ENCODE measurements around the gene PRKAG2. TPM values are rescaled to one million over a fixed set of nuclear protein-coding genes. Genes with fewer than 3 reads are reported as not detected.

Gene PRKAG2
- total and polyA plus RNA-seq, 2 of the 13 experiments (the other 11 are each of a cell fraction or from before 2014, with no cell fraction given) = 0.90 to 1.3 TPM

- Histone ChIP-seq H2AFZ (ENCODE audit: low read length) (no peak overlapping the region), H3K36me3 (replicated peaks in 1 of 2; ENCODE audit: control insufficient read depth in 1 of 2, insufficient read depth in 2 of 2, low read length in 2 of 2) (no peaks in the 10 kb centered on the region), H3K27me3 (ENCODE audit: control insufficient read depth in 1 of 2, insufficient read depth in 2 of 2, low read length in 2 of 2) (peaks cover 0 to 32% of the 10 kb centered on the region in 2 experiments), H3K4me3 (replicated peaks in 1 of 3; ENCODE audit: insufficient read depth in 1 of 3, low read depth in 2 of 3, low read length in 3 of 3) (no peak overlapping the region), H3K4me2 (ENCODE audit: low read depth, low read length) (no peak overlapping the region), H3K9me3 (ENCODE audit: low read length) (no peaks in the 10 kb centered on the region), H3K4me1 (ENCODE audit: insufficient read depth, low read length) (peaks cover 17% of the 10 kb centered on the region), H3K79me2 (ENCODE audit: insufficient read depth, low read length) (no peaks in the 10 kb centered on the region), H3K9ac (ENCODE audit: insufficient read depth, low read depth, low read length) (no peak overlapping the region), H4K20me1 (ENCODE audit: insufficient read depth, low read length) (no peaks in the 10 kb centered on the region), H3K27ac (ENCODE audit: extremely low read length, insufficient read depth, low read length) (no peak overlapping the region)
- DNase-seq (ENCODE audit: low spot score) = no peak
- intact Hi-C loops (cut with micrococcal nuclease; ENCODE audit: unreplicated experiment) = no loop called here
- POLR2A ChIA-PET = no interaction called here
- TF ChIP-seq MAFF (IDR thresholded peaks at IDR 0.05; ENCODE audit: low read depth, low read length) (peak; percentile 65), CREB1 (IDR thresholded peaks at IDR 0.05) (peak; percentile 50; the same call in 1 of the 2 replicates), CREB1 (CRISPR knock-in tag; IDR thresholded peaks at IDR 0.05) (no peak), MAFK (conservative IDR thresholded peaks at IDR 0.05 in 1 of 2, IDR thresholded peaks at IDR 0.05 in 1 of 2; ENCODE audit: low read length in 2 of 2) (peak; percentile 72 to 88; a peak in 3 of 4 replicates), MXD1 (CRISPR knock-in tag; IDR thresholded peaks at IDR 0.05) (no peak)
- ATAC-seq = no peak
- WGBS (ENCODE audit: low lambda C conversion rate) = 59% methylated on average over 11 of the region's 30 CpGs
- in situ Hi-C loops (cut with HindIII; ENCODE audit: extremely low pct_ligation_motif_present, low pct_unique_long_range_greater_than_20kb) = no loop called here
- BruUV-seq (replicated peaks) = no TSS peak
- no peak for FAIRE-seq
- CTCF ChIA-PET (ENCODE audit: low intra/inter-chr PET ratio, low total read pairs) = no interaction called here
Observed at GRCh38 chr7:151877911-151878835, 1.3 kb upstream of the PRKAG2 start.
